ENCODE results near the gene GIPR. TPM values are rescaled to one million over a fixed set of nuclear protein-coding genes. Genes with fewer than 3 reads are reported as not detected.
"Not testable (repeated sequence)": the region's sequence is repeated elsewhere in the genome, so short reads cannot be mapped to it uniquely, and the experiment has no call there.

The GIPR gene
- total RNA-seq, 1 donor from 2014 or later: 2.8 TPM

DNA sequence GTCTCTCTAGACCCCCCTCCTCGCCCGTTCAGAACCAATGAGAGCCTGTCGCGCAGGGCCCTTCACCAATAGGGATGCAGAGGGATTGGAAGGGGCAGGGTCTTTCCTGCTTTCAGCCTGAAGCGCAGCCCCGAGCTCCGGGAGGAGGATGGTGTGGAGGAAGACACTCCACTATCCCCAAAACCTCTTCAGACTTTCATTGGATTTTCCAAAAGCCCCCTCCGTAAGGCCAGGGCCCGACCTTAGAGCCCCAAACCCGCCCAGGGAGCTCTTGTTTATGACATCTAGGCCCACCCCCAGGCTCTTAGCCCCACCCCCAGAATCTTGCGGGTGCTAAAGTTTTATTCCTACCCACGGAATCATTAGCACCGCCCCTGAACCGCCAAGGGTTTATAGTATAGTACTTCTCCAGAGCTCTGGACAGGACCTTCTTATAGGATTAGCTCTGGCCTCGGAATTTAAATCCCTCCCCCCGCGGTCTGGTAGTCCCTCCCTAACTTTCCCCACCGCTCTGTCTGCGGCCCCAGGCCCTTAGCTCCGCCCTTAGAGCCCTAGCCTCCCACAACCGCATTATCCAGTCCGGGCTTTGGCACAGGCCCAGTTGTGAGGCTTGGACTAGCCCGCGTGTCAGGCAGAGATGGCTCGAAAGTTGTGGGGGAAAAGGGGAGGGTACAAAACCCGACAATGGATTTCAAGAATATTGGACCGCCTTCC, 22.2 kb upstream of the GIPR start:
- peak; percentile 63 for DNase-seq (ENCODE audit: low spot score)

DNA sequence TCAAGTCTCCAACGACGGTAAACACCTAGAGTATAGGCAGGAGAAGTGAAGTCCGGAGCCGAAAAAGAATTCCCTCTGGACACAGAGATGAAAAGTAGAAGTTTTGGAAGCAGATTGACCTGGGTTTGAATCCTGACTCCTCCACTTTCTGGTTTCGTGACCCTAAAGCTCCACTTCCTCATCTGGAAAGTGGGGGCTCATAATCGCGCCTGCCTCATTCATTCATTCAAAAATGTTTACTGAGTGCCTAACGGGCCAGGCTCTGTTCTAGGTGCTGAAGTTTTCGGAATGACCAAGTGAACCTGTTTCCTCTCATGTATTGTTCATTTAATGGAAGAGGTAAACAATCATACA, 21.7 kb upstream of the GIPR start:
- no peak for DNase-seq (ENCODE audit: low spot score)

GRCh38 chr19:45650722-45651121, 17.3 kb upstream of the GIPR start:
- DNase-seq (ENCODE audit: low spot score): no peak

DNA sequence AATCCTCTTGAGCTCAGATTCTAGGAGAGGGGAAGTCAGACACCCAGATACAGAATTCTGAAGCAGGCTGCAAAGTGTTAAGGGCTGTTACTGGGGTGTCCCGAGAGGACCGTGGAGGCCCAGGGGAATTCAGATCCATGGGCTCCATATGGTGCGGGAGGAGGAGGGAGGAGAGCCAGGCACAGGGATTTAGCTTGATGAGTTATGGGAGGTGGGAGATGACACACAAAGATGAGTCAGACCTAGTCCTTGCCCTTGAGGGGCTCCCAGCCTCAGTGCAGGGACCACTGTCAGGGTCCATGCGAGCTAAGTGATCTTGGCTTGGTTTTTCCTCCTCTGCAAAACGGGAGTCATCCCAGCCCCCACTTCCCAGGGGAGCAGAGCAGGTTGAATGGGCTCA, 14.4 kb upstream of the GIPR start:
- DNase-seq (ENCODE audit: low spot score): no peak

DNA sequence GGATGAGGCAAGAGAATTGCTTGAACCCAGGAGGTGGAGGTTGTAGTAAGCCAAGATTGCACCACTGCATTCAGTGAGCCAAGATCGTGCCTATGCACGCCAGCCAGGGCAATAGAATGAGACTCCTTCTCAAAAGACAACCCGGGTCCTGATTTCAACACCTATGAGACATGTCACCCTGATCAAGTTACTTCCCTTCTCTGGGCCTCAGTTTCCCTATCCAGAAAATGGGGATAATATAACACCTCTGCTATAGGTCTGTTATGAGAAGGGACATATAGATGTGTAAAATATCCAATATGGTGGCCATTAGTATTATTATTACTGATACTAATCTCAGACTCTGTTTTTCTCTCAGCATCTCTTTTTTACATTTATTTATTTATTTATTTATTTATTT, 12.9 kb upstream of the GIPR start:
- DNase-seq (ENCODE audit: low spot score): no peak

- no peak for DNase-seq (ENCODE audit: low spot score)
These were observed 10.4 kb upstream of the GIPR start for GRCh38 chr19:45657520-45658167.

- no peak for DNase-seq (ENCODE audit: low spot score)
These were observed 8.8 kb upstream of the GIPR start for GRCh38 chr19:45659096-45659729.

DNA sequence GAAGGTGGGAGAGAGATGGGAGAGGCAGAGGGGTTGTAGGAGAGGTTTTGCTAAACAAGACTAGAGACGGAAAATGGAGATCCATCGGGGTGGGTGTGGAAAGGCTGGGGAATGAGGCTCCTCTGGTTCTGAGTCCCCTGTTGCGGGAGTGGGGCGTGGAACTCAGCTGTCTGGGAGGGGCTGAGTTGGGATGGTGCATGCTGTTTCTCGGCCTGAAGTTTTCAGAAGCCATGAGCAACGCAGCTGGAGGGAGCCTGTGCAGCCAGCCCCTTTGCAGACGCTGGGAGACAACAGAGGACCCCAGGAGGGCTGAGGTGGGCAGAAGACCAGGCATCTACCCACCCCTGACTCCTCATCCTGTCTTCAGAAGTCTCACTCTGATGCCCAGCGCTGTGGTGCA, 7.4 kb upstream of the GIPR start:
- DNase-seq (ENCODE audit: low spot score): no peak

DNA sequence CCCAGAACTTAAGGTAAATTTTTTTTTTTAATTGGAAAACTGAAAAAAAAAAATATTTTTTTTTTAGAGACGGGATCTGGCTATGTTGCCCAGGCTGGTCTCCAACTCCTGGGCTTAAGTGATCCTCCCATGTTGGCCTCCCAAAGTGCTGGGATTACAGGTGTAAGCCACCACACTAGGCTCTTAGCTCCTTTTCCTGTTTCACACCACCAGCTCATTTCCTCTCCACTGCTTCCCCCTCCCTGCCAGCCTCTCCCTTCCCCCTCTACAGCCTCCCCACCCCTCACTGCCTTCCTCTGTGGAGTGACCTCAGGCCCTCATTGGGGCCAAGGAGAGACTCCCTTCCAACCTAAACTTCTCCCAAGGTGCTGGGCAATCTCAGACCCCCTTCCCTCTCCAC, 4.2 kb upstream of the GIPR start:
- no peak for DNase-seq (ENCODE audit: low spot score)

DNA sequence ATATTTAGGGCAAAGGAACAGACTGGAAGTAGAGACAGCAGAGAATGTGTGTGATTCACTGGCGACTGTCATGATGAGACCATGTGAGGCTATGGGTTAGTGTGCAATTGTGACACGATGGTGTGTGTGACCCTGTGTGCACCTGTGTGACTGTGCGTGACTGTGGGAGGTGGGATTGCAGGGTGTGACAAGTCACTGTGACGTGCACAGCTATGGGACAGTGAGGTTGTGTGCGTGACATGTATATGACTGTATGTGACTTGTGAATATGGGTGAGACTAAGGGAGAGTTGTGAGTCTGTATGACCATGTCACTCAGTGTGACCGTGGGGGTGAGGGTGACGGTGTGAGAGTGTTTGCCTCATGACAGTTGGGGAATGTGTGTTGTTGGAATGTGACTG, 3.4 kb upstream of the GIPR start:
- DNase-seq (ENCODE audit: low spot score): no peak

DNA sequence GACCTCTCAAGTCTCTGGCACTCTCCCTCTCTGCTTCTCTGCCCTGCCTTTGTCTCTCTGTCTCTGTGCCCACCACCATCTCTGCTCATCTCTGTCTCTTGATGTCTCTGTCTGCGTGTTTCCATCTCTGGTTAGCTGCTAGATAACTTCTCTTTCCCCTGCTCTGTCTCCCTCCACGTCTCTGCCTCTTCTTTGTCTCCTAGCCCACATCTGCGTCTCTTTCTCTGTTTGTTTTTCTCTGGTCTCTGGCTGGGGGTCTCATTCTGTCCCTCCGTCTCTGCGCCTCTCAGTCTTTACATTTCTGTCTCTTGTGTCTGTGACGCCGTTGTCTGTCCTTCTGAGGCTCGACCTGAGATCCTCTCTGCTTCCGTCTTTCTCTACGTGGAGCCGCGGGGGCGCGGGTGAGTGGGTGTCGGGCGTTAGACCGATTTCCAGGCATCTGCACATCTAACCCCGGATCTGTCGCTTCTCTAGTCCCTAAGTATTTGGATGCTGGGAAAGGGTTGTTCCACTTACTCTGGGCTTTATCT, 386 bp downstream of the GIPR start:
- no peak for DNase-seq (ENCODE audit: low spot score)

DNA sequence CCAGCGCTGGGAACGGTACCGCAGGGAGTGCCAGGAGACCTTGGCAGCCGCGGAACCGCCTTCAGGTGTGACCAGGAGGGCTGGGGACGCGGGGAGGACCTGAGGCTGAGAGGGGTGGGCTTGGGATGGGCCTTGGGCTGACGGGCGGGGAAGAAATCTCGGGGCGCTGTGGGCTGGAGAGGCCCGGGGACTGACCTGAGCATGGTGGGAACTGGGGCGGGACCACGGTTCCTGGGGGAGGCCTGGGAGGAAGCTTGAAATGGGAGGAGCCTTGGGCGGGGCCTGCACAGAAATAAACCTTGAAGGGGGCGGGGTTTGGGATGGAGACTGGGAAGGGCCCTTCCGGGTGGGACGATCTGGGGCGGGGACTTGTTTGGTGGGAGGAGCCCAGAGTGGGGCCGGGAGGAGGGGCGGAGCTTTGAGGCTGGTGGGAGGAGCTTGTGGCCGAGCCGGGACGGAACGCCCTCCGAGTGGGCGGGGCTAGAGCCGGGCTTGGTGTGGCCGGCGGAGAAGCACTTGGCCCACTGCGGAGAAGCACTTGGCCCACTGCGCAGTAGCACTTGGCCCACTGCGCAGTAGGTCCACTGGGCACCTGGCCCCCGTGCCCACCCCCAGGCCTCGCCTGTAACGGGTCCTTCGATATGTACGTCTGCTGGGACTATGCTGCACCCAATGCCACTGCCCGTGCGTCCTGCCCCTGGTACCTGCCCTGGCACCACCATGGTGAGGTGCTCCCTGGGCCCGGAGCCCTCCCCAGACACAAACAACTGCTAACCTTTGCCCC, 2.8 kb downstream of the GIPR start:
- DNase-seq (ENCODE audit: low spot score): peak; percentile 81

- DNase-seq (ENCODE audit: low spot score): no peak
These were observed 6.9 kb downstream of the GIPR start for GRCh38 chr19:45674946-45675345.

- DNase-seq (ENCODE audit: low spot score): no peak
These were observed 8.8 kb downstream of the GIPR start for GRCh38 chr19:45676851-45677263.

- DNase-seq (ENCODE audit: low spot score): peak; percentile 89
These were observed 9.6 kb downstream of the GIPR start for GRCh38 chr19:45677351-45678230.

- DNase-seq (ENCODE audit: low spot score): peak; percentile 90
These were observed 13.5 kb downstream of the GIPR start for GRCh38 chr19:45681391-45682015.

GRCh38 chr19:45682117-45682516, 14.1 kb downstream of the GIPR start:
- DNase-seq (ENCODE audit: low spot score): no peak

- DNase-seq (ENCODE audit: low spot score): no peak
These were observed 14.9 kb downstream of the GIPR start for GRCh38 chr19:45682908-45683307.

- DNase-seq (ENCODE audit: low spot score): not testable (repeated sequence)
These were observed 17.0 kb downstream of the GIPR start for GRCh38 chr19:45685045-45685444.

GRCh38 chr19:45687599-45687998, 19.6 kb downstream of the GIPR start:
- DNase-seq (ENCODE audit: low spot score): no peak
